Subcutaneous adipose tissue (tissue), 4 donors: ENCODE measurements around the gene ADAMTS7. TPM values are rescaled to one million over a fixed set of nuclear protein-coding genes. Genes with fewer than 3 reads are reported as not detected.

Experiments
- total RNA-seq, 4 donors: library from RNA; depleted of rRNA; stranded (reverse); fragments of >200 nt; gene quantifications; one replicate each; pipeline ENCODE4 v1.1.0, GENCODE V29; 2016
- TF ChIP-seq, protein P1 (sequence below): fragments of 450-650 bp; IDR thresholded peaks from one replicate; pipeline ENCODE4 v1.5.1; 2016; ENCODE audit warnings: low read depth, mild to moderate bottlenecking, control low read depth, antibody characterized with exemption, moderate library complexity

The ADAMTS7 gene
- total RNA-seq, 4 donors from 2014 or later: 4.6 to 10.2 (median 7.8) TPM

DNA sequence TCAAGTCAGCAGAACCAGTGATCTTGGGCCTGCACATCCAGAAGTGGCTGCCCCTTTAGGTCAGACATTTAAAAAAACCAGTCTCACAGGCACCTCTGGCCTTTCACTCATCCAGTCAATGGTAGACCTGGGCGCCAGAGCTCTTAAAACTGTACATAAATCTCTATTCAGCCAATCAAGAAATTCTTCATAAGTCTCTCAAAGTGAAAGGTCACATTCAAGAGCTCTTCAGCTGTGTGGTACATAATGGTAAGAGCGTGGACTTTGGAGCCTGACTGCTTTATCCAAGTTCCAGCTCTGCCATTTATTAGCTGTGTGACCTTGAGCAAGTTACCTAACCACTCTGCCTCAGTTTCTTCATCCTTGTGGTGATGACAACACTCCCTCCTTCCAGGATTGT, 39.1 kb upstream of the ADAMTS7 start:
- TF ChIP-seq, protein P1, sequence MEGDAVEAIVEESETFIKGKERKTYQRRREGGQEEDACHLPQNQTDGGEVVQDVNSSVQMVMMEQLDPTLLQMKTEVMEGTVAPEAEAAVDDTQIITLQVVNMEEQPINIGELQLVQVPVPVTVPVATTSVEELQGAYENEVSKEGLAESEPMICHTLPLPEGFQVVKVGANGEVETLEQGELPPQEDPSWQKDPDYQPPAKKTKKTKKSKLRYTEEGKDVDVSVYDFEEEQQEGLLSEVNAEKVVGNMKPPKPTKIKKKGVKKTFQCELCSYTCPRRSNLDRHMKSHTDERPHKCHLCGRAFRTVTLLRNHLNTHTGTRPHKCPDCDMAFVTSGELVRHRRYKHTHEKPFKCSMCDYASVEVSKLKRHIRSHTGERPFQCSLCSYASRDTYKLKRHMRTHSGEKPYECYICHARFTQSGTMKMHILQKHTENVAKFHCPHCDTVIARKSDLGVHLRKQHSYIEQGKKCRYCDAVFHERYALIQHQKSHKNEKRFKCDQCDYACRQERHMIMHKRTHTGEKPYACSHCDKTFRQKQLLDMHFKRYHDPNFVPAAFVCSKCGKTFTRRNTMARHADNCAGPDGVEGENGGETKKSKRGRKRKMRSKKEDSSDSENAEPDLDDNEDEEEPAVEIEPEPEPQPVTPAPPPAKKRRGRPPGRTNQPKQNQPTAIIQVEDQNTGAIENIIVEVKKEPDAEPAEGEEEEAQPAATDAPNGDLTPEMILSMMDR: no peak

DNA sequence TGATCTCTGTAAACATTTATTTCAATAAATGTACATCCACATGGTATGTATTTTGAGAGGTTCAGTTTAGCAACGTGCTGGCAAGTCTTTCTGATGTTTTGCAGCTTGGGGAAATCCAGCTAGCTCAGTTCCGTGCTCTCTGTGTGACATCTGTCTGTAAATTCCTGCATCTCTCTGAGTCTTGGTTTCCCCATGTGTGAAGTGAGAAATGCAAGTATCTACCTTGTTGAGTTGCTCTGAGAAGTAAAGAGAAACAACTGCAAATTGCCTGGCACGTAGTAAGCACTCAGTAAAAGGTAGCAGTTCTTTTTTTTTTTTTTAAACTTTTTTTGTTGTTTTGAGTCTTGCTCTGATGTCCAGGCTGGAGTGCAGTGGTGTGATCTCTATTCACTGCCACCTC, 31.3 kb upstream of the ADAMTS7 start:
- TF ChIP-seq, protein P1: no peak

DNA sequence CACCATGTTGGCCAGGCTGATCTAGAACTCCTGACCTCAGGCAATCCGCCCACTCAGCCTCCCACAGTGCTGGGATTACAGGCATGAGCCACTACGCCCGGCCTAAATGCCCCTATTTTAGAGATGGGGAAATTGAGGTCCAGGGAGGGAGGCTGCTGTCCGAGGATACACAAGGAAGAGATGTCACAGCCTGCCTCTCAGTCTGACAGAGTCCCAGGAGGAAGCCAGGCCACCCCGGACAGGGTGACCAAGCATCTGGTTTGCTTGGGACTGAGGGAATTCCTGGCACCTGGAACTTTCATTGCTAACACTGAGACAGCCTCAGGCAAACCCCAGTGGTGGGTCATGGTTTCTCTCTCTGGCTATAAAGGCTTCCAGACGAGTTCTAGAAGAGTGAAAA, 30.6 kb upstream of the ADAMTS7 start:
- TF ChIP-seq, protein P1: no peak

DNA sequence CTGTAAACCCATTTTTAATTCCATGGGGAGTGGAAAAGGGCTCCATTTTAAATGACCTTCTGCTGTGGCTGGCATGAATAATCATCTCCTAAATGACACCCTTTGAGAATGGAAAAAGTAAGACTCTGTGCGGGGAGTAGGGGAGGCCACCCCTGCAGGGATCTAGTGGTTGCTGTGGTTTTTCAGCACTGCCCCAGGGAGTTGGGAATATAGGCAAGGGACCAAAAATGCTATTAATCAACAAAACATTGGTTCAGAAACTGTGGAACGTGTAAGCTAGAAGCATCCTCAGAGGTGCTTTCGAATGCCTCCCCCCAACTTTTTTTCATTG, 30.1 kb upstream of the ADAMTS7 start:
- TF ChIP-seq, protein P1: no peak

DNA sequence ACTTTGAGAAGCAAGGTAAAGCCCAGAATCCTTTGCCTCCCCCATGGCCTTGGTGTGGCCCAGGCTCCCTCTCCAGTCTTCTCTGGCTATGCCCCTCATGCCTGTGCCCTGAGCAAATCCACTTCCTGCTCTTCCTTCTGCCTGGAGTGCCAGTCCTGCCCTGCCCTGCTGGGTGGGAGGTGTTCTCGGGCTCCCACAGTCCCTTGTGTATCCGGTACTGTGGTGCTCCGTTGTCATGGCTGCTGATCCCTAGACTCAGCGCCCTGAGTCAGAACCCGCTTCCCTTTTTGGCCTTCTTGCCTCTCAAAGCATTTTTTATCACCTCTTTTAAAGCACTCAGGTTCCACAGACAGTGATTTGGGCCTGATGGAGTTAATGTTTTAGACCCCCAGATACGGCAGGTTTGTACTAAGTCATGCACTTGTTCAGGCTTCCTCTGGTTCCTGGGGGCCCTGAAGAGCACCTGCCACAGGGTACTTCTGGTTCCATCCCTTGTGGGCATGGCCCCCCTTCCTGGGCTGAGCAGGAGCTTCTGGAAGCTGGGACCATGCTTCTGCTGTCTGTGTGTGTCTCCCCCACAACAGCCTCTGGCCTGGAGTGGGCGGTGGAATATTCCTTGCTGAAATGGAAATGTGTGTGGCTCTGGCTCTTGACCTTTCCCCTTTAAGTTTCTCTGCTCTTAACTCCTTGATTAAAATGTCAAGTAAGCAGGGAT, 29.6 kb upstream of the ADAMTS7 start:
- TF ChIP-seq, protein P1: no peak

DNA sequence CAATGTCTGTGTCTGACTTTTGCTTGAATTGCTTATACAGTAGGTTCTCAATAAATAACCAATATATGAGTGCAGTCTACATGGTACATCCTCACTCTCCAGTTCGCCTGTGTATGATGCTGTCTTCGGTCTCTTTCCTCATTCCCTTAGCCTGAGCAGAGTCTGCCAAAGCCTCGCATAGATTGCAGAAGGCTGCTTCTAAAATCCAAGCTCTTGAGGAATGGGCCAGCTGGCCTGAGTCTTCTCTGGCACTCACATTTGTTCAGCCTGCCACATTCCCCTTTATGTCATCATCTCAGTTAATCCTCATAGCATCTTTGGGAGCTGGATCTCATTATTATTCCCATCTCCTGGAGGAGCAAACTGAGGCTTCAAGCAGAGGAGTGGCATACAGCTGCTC, 27.2 kb upstream of the ADAMTS7 start:
- TF ChIP-seq, protein P1: no peak

DNA sequence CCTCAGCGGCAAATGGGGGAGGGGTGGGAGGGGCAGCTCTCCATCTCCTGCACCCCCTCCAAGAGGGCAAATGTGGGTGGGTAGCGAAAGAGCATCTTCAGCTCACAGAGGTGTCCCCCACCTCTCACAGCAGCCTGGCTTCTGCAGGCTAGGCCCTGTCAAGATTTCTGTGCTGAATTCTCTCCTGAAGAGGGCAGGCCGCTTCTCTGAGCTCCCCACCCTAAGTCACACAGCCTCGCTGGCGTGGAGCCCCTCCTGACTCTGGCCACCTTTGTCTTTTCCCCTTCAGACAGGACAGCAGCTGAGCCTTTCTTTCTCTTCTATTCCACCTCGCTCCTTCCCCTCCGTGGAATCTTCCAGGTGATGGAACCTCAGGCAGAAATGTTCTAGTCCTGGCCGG, 26.3 kb upstream of the ADAMTS7 start:
- TF ChIP-seq, protein P1: no peak
